Measurements from ENCODE around the gene SCYL1. TPM values are rescaled to one million over a fixed set of nuclear protein-coding genes. Genes with fewer than 3 reads are reported as not detected.

SCYL1 gene
- total RNA-seq, 4 donors from 2014 or later, result 40.6 to 63.3 (median 52.6) TPM

- H3K4me1 ChIP-seq, result peaks cover 48 to 86% (median 63%) of the 10 kb centered on the region in 3 donors
- DNase-seq, result no peak
- H3K27ac ChIP-seq, result peak overlapping the region; percentile 96 to 99 (median 98)
- H3K4me3 ChIP-seq, result peak overlapping the region; percentile 80 to 92 (median 84)
- peaks cover 6 to 23% (median 6%) of the 10 kb centered on the region in 3 donors for H3K36me3 ChIP-seq
- TF ChIP-seq CTCF (IDR thresholded peaks at IDR 0.05) (no peak), POLR2A (IDR thresholded peaks at IDR 0.05) (no peak)
- no peaks in the 10 kb centered on the region for H3K9me3 ChIP-seq
- intact Hi-C loops (cut with DNase I), result loop anchor here (5.0 kb wide), 1 partner anchor 38 kb away; no protein-coding TSS in a partner anchor
- H3K27me3 ChIP-seq, result no peaks in the 10 kb centered on the region
- WGBS, 2 donors, result 9 to 18% methylated on average over 3 to 11 of the region's 28 CpGs
Measured at GRCh38 chr11:65574811-65575567, 50.1 kb downstream of the SCYL1 start.

GRCh38 chr11:65575568-65576231 is 50.8 kb downstream of the SCYL1 start, which contains the start of gene EHBP1L1:
EHBP1L1 (plus strand) TSS chr11:65576053; CDS start chr11:65576303, 250 bp downstream.
- DNase-seq, result no peak
- no peaks in the 10 kb centered on the region for H3K27me3 ChIP-seq
- peaks cover 13 to 30% (median 13%) of the 10 kb centered on the region in 3 donors for H3K36me3 ChIP-seq
- H3K4me1 ChIP-seq, result peaks cover 48 to 90% (median 62%) of the 10 kb centered on the region in 3 donors
- 6% methylated on average over 5 of the region's 69 CpGs; no CpG with 5 or more reads in 1 of the 2 donors for WGBS, 2 donors
- TF ChIP-seq CTCF (IDR thresholded peaks at IDR 0.05) (no peak), POLR2A (IDR thresholded peaks at IDR 0.05) (peak in 1 of 4 donors; percentile 65)
- peak within 1 kb of the TSS; percentile 80 to 92 (median 84) for H3K4me3 ChIP-seq
- intact Hi-C loops (cut with DNase I), result no loop called here
- peak within 1 kb of the TSS; percentile 96 to 99 (median 98) for H3K27ac ChIP-seq
- H3K9me3 ChIP-seq, result no peaks in the 10 kb centered on the region

- Histone ChIP-seq H3K9me3 (no peaks in the 10 kb centered on the region), H3K4me3 (peak overlapping the region; percentile 80 to 92 (median 84)), H3K36me3 (peaks cover 18 to 37% (median 20%) of the 10 kb centered on the region in 3 donors), H3K4me1 (peaks cover 42 to 85% (median 55%) of the 10 kb centered on the region in 3 donors), H3K27me3 (no peaks in the 10 kb centered on the region), H3K27ac (peak overlapping the region; percentile 96 to 99 (median 98))
- intact Hi-C loops (cut with DNase I), result no loop called here
- DNase-seq, result no peak
- TF ChIP-seq CTCF (IDR thresholded peaks at IDR 0.05) (no peak), POLR2A (IDR thresholded peaks at IDR 0.05) (no peak)
- WGBS, 2 donors, result 0% methylated on average over 2 of the region's 26 CpGs; no CpG with 5 or more reads in 1 of the 2 donors
Measured at GRCh38 chr11:65576232-65576866, 51.5 kb downstream of the SCYL1 start.

GRCh38 chr11:65576867-65577755 is 52.2 kb downstream of the SCYL1 start:
- intact Hi-C loops (cut with DNase I), result no loop called here
- H3K36me3 ChIP-seq, result peaks cover 26 to 44% (median 27%) of the 10 kb centered on the region in 3 donors
- no peaks in the 10 kb centered on the region for H3K9me3 ChIP-seq
- peak overlapping the region; percentile 96 to 99 (median 98) for H3K27ac ChIP-seq
- peak overlapping the region; percentile 80 to 92 (median 84) for H3K4me3 ChIP-seq
- H3K27me3 ChIP-seq, result no peaks in the 10 kb centered on the region
- TF ChIP-seq POLR2A (IDR thresholded peaks at IDR 0.05) (peak in 2 of 4 donors; percentile 34 to 50), CTCF (IDR thresholded peaks at IDR 0.05) (peak in 1 of 6 experiments; percentile 23)
- DNase-seq, result no peak
- H3K4me1 ChIP-seq, result peaks cover 34 to 78% (median 48%) of the 10 kb centered on the region in 3 donors
- WGBS, 2 donors, result 0% methylated on average over 2 to 3 of the region's 18 CpGs
